ENCODE results near the gene C17orf100.

C17orf100 gene

GRCh38 chr17:6636105-6636504 lies 15.5 kb upstream of the C17orf100 start:
- DNase-seq (ENCODE audit: extremely low read depth, low read depth) = no peak
- H3K4me3 ChIP-seq (replicated peaks; ENCODE audit: low read depth, low read length) = no peak overlapping the region
- TF ChIP-seq, protein P1, sequence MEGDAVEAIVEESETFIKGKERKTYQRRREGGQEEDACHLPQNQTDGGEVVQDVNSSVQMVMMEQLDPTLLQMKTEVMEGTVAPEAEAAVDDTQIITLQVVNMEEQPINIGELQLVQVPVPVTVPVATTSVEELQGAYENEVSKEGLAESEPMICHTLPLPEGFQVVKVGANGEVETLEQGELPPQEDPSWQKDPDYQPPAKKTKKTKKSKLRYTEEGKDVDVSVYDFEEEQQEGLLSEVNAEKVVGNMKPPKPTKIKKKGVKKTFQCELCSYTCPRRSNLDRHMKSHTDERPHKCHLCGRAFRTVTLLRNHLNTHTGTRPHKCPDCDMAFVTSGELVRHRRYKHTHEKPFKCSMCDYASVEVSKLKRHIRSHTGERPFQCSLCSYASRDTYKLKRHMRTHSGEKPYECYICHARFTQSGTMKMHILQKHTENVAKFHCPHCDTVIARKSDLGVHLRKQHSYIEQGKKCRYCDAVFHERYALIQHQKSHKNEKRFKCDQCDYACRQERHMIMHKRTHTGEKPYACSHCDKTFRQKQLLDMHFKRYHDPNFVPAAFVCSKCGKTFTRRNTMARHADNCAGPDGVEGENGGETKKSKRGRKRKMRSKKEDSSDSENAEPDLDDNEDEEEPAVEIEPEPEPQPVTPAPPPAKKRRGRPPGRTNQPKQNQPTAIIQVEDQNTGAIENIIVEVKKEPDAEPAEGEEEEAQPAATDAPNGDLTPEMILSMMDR (IDR thresholded peaks at IDR 0.05; ENCODE audit: low read depth, low read length, missing control alignments) = no peak

DNA sequence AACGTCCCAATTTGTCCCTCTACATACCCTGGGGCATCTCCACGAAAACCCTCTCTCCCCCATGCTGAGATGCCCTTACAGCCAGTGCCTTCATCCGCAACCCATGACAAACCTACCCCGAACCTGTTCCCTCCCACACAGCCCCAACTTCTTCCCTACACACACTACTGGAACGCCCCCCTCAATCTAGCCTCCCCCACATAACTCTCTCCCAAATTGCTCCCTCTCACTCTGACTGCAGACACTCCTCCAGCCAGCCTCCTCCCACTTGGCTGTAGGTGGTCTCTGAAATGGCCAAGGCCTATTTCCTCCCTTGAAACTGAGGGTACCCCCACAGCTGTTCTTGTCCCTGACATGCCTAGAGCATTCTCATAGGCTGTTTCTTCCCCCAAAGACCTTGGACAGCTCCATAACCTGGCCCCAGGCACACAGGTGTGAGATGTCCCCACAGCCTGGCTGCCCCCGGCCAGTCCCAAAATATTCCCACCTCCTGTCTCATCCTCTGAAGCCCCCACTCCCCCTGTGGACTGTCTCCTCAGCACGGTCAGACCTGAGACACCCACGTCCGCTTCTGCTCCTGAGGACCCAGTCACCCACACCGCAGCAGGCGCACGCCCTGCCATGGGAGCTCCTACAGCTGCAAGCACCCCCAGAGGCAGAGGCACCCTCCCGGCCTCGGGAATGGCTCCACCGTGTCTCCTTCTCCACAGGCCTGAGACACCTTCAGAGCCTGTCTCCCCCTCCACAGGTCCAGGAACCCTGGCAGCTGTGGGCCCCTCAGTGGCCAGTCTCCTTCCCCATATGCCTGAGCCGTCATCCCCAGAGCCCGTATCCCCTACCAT lies 14.7 kb upstream of the C17orf100 start:
- no peak for DNase-seq (ENCODE audit: extremely low read depth, low read depth)
- no peak overlapping the region for H3K4me3 ChIP-seq (replicated peaks; ENCODE audit: low read depth, low read length)
- TF ChIP-seq, protein P1 (IDR thresholded peaks at IDR 0.05; ENCODE audit: low read depth, low read length, missing control alignments) = no peak

DNA sequence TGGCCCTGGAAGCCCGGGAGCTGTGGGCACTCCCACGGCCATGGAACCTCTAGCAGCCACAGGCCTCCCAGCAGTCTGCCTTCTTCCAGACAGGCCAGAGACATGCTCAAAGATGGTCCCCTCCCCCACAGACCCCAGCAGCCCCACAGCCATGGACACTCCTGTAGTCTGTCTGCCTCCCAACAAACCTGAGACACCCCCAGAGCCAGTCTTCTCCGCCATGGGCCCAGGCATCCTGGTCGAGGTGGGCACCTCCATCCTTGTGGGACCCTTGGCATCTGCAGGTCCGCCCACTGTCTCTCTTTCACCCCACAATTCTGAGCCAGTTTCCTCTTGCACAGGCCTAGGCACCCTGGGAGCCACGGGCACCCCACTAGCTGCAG lies 14.1 kb upstream of the C17orf100 start:
- TF ChIP-seq, protein P1 (IDR thresholded peaks at IDR 0.05; ENCODE audit: low read depth, low read length, missing control alignments) = no peak

GRCh38 chr17:6638046-6638908 lies 13.3 kb upstream of the C17orf100 start:
- TF ChIP-seq, protein P1 (IDR thresholded peaks at IDR 0.05; ENCODE audit: low read depth, low read length, missing control alignments) = no peak
- H3K4me3 ChIP-seq (replicated peaks; ENCODE audit: low read depth, low read length) = peak overlapping the region; percentile 87

More for the DNA sequence above, 14.1 kb upstream of the C17orf100 start:
- DNase-seq (ENCODE audit: extremely low read depth, low read depth) = no peak
- H3K4me3 ChIP-seq (replicated peaks; ENCODE audit: low read depth, low read length) = no peak overlapping the region

GRCh38 chr17:6639014-6639585 lies 12.5 kb upstream of the C17orf100 start:
- TF ChIP-seq, protein P1 (IDR thresholded peaks at IDR 0.05; ENCODE audit: low read depth, low read length, missing control alignments) = no peak
- DNase-seq (ENCODE audit: extremely low read depth, low read depth) = no peak
- H3K4me3 ChIP-seq (replicated peaks; ENCODE audit: low read depth, low read length) = peak overlapping the region; percentile 87

More at GRCh38 chr17:6638046-6638908, 13.3 kb upstream of the C17orf100 start:
- DNase-seq (ENCODE audit: extremely low read depth, low read depth) = no peak

DNA sequence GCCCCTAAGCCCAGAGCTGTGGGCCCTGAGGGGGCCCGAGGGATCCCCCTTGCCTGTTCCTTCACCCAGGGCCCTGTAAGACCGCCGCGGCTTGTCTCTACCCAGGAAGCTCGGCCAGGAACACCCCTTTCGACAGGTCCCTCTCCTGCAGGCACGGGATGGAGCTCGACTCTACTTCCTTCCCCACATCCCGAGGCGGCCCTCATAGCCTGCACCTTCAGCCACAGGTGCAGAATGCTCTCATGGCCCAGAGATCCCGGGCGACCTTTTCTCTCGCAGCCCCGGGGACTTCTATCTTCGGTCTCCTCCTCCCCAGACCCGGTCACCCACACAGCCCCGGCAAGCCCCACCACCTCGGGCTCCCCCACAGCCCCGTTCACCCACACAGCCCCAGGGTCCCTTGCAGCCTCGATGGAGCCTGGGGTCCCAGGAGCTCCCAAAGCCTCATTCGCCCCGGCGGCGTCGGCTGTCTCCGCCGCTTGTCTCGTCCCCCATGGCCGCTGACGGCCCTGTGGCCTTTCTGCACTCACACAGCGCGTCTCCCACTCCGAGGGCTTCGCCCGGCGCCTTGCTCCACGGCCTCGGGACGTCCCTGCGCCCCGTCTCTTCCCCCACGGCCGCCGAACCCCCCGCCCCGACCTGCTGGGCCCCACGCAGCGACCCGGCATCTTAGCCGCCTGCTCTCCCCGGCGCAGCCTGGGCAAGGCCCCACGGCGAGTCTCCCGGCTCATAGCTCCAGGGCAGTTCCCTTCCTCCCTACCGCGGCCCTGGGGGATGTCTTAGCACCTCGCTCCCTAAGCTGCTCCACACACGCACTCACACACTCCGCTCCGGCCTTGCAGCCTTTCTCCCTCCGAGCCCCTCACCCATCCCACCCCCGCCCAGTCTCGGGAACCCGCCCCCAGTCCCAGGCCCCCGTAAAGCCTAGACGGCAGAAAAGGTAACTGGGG lies 11.7 kb upstream of the C17orf100 start:
- no peak for DNase-seq (ENCODE audit: extremely low read depth, low read depth)
- peak overlapping the region; percentile 87 for H3K4me3 ChIP-seq (replicated peaks; ENCODE audit: low read depth, low read length)
- TF ChIP-seq, protein P1 (IDR thresholded peaks at IDR 0.05; ENCODE audit: low read depth, low read length, missing control alignments) = no peak
